Measurements from ENCODE around the gene SGK1. TPM values are rescaled to one million over a fixed set of nuclear protein-coding genes. Genes with fewer than 3 reads are reported as not detected.

Gene SGK1
- total RNA-seq, 1 donor from 2014 or later, result 15.8 TPM

GRCh38 chr6:134356405-134356804 lies 38.5 kb upstream of the SGK1 start:
- Histone ChIP-seq H2AFZ (replicated peaks) (no peak overlapping the region), H3K9me3 (ENCODE audit: low read depth) (no peaks in the 10 kb centered on the region)

GRCh38 chr6:134352786-134353480 lies 35.0 kb upstream of the SGK1 start:
- H3K27ac Mint-ChIP-seq, result no peak overlapping the region
- Histone ChIP-seq H3K9me3 (ENCODE audit: low read depth) (no peaks in the 10 kb centered on the region), H3K27ac (no peak overlapping the region), H3K4me1 (peaks cover 20% of the 10 kb centered on the region), H3K36me3 (no peaks in the 10 kb centered on the region), H3F3A (ENCODE audit: low read depth) (peaks cover 10% of the 10 kb centered on the region), H3K4me3 (no peak overlapping the region), H2AFZ (replicated peaks) (peak overlapping the region; percentile 31), H3K79me2 (ENCODE audit: low read depth) (no peaks in the 10 kb centered on the region), H3K9ac (no peak overlapping the region), H4K20me1 (ENCODE audit: low read depth) (no peaks in the 10 kb centered on the region), H3K27me3 (no peaks in the 10 kb centered on the region), H3K4me2 (peak overlapping the region; percentile 25)
- H3K4me1 Mint-ChIP-seq, result peaks cover 11% of the 10 kb centered on the region
- no peaks in the 10 kb centered on the region for H3K27me3 Mint-ChIP-seq (ENCODE audit: insufficient read depth, low read depth)
- H3K9me3 Mint-ChIP-seq, result no peaks in the 10 kb centered on the region
- peak; percentile 9 for DNase-seq (ENCODE audit: low spot score)
- no peak for TF ChIP-seq CTCF (IDR thresholded peaks at IDR 0.05)
- TF ChIP-seq EZH2 (IDR thresholded peaks at IDR 0.05), result no peak
- no peak for TF ChIP-seq EZH2phosphoT487 (IDR thresholded peaks at IDR 0.05)
- H3K36me3 Mint-ChIP-seq, result no peaks in the 10 kb centered on the region
- H3K4me3 Mint-ChIP-seq, result no peak overlapping the region

More at GRCh38 chr6:134356405-134356804, 38.5 kb upstream of the SGK1 start:
- no peak overlapping the region for H3K4me3 Mint-ChIP-seq
- peaks cover 8% of the 10 kb centered on the region for H3F3A ChIP-seq (ENCODE audit: low read depth)
- H3K4me1 Mint-ChIP-seq, result peaks cover 11% of the 10 kb centered on the region
- no peaks in the 10 kb centered on the region for H3K79me2 ChIP-seq (ENCODE audit: low read depth)
- peaks cover 18% of the 10 kb centered on the region for H3K4me1 ChIP-seq
- DNase-seq (ENCODE audit: low spot score), result no peak
- H3K4me3 ChIP-seq, result no peak overlapping the region
- no peaks in the 10 kb centered on the region for H3K36me3 Mint-ChIP-seq
- no peaks in the 10 kb centered on the region for H3K27me3 Mint-ChIP-seq (ENCODE audit: insufficient read depth, low read depth)
- no peak overlapping the region for H3K27ac Mint-ChIP-seq
- no peak overlapping the region for H3K27ac ChIP-seq
- H3K4me2 ChIP-seq, result no peak overlapping the region
- no peaks in the 10 kb centered on the region for H3K27me3 ChIP-seq
- H3K9me3 Mint-ChIP-seq, result no peaks in the 10 kb centered on the region
- H4K20me1 ChIP-seq (ENCODE audit: low read depth), result no peaks in the 10 kb centered on the region
- no peak overlapping the region for H3K9ac ChIP-seq
- TF ChIP-seq EZH2phosphoT487 (IDR thresholded peaks at IDR 0.05), result no peak
- TF ChIP-seq CTCF (IDR thresholded peaks at IDR 0.05), result no peak
- TF ChIP-seq EZH2 (IDR thresholded peaks at IDR 0.05), result no peak
- H3K36me3 ChIP-seq, result no peaks in the 10 kb centered on the region

- Histone ChIP-seq H3K4me1 (peaks cover 20% of the 10 kb centered on the region), H2AFZ (replicated peaks) (peak overlapping the region; percentile 65), H3K9me3 (ENCODE audit: low read depth) (no peaks in the 10 kb centered on the region), H3K9ac (no peak overlapping the region), H4K20me1 (ENCODE audit: low read depth) (no peaks in the 10 kb centered on the region), H3F3A (ENCODE audit: low read depth) (peaks cover 10% of the 10 kb centered on the region), H3K4me2 (peak overlapping the region; percentile 25), H3K4me3 (no peak overlapping the region), H3K27me3 (no peaks in the 10 kb centered on the region), H3K79me2 (ENCODE audit: low read depth) (no peaks in the 10 kb centered on the region), H3K36me3 (no peaks in the 10 kb centered on the region), H3K27ac (peak overlapping the region; percentile 6)
- no peak overlapping the region for H3K27ac Mint-ChIP-seq
- no peak overlapping the region for H3K4me3 Mint-ChIP-seq
- no peaks in the 10 kb centered on the region for H3K36me3 Mint-ChIP-seq
- peaks cover 11% of the 10 kb centered on the region for H3K4me1 Mint-ChIP-seq
- peaks cover 2% of the 10 kb centered on the region for H3K27me3 Mint-ChIP-seq (ENCODE audit: insufficient read depth, low read depth)
- TF ChIP-seq CTCF (IDR thresholded peaks at IDR 0.05) (no peak), EZH2 (IDR thresholded peaks at IDR 0.05) (no peak), EZH2phosphoT487 (IDR thresholded peaks at IDR 0.05) (no peak)
- DNase-seq (ENCODE audit: low spot score), result peak; percentile 23
- H3K9me3 Mint-ChIP-seq, result no peaks in the 10 kb centered on the region
Observed at GRCh38 chr6:134351615-134352474, 33.9 kb upstream of the SGK1 start.
